ENCODE results near the gene ZNF441.

GRCh38 chr19:11814029-11814699 is 47.4 kb downstream of the ZNF441 start, which contains the start of gene ZNF440:
- TF ChIP-seq CTCF (IDR thresholded peaks at IDR 0.05; ENCODE audit: insufficient read depth, low read length, poor library complexity, severe bottlenecking) (no peak), EZH2phosphoT487 (conservative IDR thresholded peaks at IDR 0.05; ENCODE audit: low read length) (no peak)
